H1 (cell line): ENCODE results near the gene XPO5. TPM values are rescaled to one million over a fixed set of nuclear protein-coding genes. Genes with fewer than 3 reads are reported as not detected.

ENCODE experiments used
- ASH2L ChIP-seq: fragments of 200-600, 300-600 bp; sonication (generic); IDR thresholded peaks from one replicate; pipeline ENCODE4 v1.7.1; 2017; ENCODE audit warnings: low read length
- GTF2F1 ChIP-seq: IDR thresholded peaks from 2 replicates; pipeline ENCODE4 v1.6.1; 2012; ENCODE audit warnings: low read depth, low read length, improper control_type of control experiment, borderline replicate concordance
- MAX ChIP-seq: IDR thresholded peaks from 2 replicates; pipeline ENCODE4 v1.6.1; 2012; ENCODE audit warnings: inconsistent platforms
- POLR2AphosphoS5 ChIP-seq: IDR thresholded peaks from 2 replicates; pipeline ENCODE4 v1.6.1; 2011; ENCODE audit warnings: low read depth, low read length
- SUZ12 ChIP-seq: fragments of 200-600 bp; sonication (generic); IDR thresholded peaks from 2 replicates; pipeline ENCODE4 v1.6.1; 2012; ENCODE audit warnings: mild to moderate bottlenecking, inconsistent platforms, low read length, moderate library complexity, mixed read lengths
- polyA plus RNA-seq, 7 experiments: library from polyadenylated mRNA; depleted of rRNA in 3 of 7; stranded (reverse) in 5 of 7; unstranded in 2 of 7; fragments of >200 nt in 5 of 7; fragments of 200-250 nt in 2 of 7; gene quantifications; 1 replicate in 5 of 7; 2 replicates in 1 of 7; 4 replicates in 1 of 7; pipeline versions ENCODE4 v1.2.1 to v1.2.3, GENCODE V29; 2011 to 2013; ENCODE audit warnings: missing spikeins in 2 of 7, mixed read lengths in 2 of 7
- total RNA-seq: library from RNA; stranded (reverse); fragmentation: NEBNext Ultra II Directional; extraction: Animal tissue kit (Norgen Biotek cat#: 25700); gene quantifications from 2 replicates; pipeline ENCODE4 v1.2.1, GENCODE V29; 2021

XPO5 gene
- total and polyA plus RNA-seq, 2 of the 8 experiments (the other 6 are each of a cell fraction or from before 2014, with no cell fraction given), result 80.6 to 95.7 TPM

- TF ChIP-seq GTF2F1, result no peak
- TF ChIP-seq POLR2AphosphoS5, result peak; percentile 59
- peak; percentile 18; the same call in 1 of the 2 replicates for TF ChIP-seq MAX
- peak; percentile 4; the same call in 1 of the 2 replicates for TF ChIP-seq SUZ12
- peak; percentile 30 for TF ChIP-seq ASH2L
Observed at GRCh38 chr6:43509984-43510826, 65.6 kb downstream of the XPO5 start, which contains the start of gene LRRC73 (continued).
